RWPE2 (cell line): ENCODE results near the gene LIN54.

Experiments used
- ATAC-seq: fragments of 200-7000 bp; cut with Tn5 transposase; 3 replicates; pipeline ENCODE4 v1.9.1; 2021; ENCODE audit warnings: low read depth
- DNase-seq: peaks from one replicate; pipeline ENCODE4 v3.0.0-alpha.2; 2020; ENCODE audit warnings: low spot score
- H3K27ac ChIP-seq: fragments of 450-650 bp; 2 replicates; pipeline ENCODE4 v1.5.1; 2017; ENCODE audit warnings: mild to moderate bottlenecking; ENCODE audit not compliant: poor library complexity, severe bottlenecking
- H3K27me3 ChIP-seq: fragments of 250-450 bp; sonication (Bioruptor Pico); 2 replicates; pipeline ENCODE4 v1.5.1; 2021; ENCODE audit warnings: mild to moderate bottlenecking, moderate library complexity; ENCODE audit not compliant: insufficient read depth, poor library complexity, severe bottlenecking
- H3K36me3 ChIP-seq: fragments of 250-450 bp; sonication (Bioruptor Pico); 2 replicates; pipeline ENCODE4 v1.5.1; 2020; ENCODE audit warnings: low read depth, mild to moderate bottlenecking, moderate library complexity
- H3K4me1 ChIP-seq: fragments of 250-450 bp; sonication (Bioruptor Pico); 2 replicates; pipeline ENCODE4 v1.5.1; 2021; ENCODE audit warnings: mild to moderate bottlenecking, moderate library complexity; ENCODE audit not compliant: insufficient read depth, poor library complexity, severe bottlenecking
- H3K4me3 ChIP-seq: fragments of 250-450 bp; sonication (Bioruptor Pico); 2 replicates; pipeline ENCODE4 v1.5.1; 2021; ENCODE audit warnings: mild to moderate bottlenecking, moderate library complexity; ENCODE audit not compliant: severe bottlenecking
- H3K9me3 ChIP-seq: fragments of 250-450 bp; sonication (Bioruptor Pico); 2 replicates; pipeline ENCODE4 v1.5.1; 2021; ENCODE audit warnings: mild to moderate bottlenecking, moderate library complexity; ENCODE audit not compliant: severe bottlenecking
- CTCF ChIP-seq: fragments of 450-650 bp; IDR thresholded peaks from one replicate; pipeline ENCODE4 v1.5.1; 2017; ENCODE audit warnings: mild to moderate bottlenecking, moderate library complexity; ENCODE audit not compliant: poor library complexity, severe bottlenecking

Gene LIN54

DNA sequence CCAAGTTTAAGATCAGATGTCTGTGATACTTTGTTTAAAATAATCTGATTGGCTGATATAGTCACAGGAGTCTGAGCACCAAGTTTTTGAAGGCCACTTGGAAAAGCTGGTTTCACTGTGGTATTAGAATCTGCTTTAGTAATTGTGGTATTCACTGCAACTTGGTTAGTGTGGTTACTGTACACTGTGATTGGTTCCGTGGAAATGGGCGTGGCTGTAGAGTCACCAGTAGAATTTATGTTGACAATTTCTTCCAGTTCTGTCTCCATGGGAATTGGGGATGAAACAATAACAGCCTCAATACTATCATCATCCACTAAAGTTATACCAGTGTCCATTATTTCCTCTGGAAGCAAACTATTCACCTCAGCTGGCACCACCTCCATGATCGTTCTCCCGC, 26.2 kb downstream of the LIN54 start:
- Histone ChIP-seq H3K27me3 (no peaks in the 10 kb centered on the region), H3K36me3 (peaks cover 28% of the 10 kb centered on the region), H3K4me1 (no peaks in the 10 kb centered on the region), H3K9me3 (no peaks in the 10 kb centered on the region), H3K27ac (no peak overlapping the region), H3K4me3 (no peak overlapping the region)
- ATAC-seq (peak; percentile 25; the same call in 2 of the 3 replicates), DNase-seq (no peak)
- no peak for TF ChIP-seq CTCF

DNA sequence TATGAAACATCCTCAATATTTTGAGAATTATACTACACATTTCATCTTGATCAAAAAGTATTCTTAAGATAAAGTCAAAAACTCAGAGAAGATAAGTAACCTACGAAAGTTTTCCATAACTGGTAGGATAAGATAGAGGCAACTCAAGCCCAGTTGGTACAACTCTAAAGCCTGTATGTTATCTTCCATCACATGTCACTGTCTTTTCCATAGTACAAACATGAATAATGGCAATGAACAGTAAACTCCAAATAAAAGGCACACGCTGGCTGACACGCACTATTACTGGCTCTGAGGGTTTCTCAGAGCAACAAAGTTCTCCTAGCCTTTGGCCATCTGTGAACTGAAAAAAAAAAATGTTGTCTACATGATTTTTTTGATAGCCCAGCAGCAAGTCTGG, 27.2 kb downstream of the LIN54 start:
- no peak for TF ChIP-seq CTCF
- Histone ChIP-seq H3K4me1 (no peaks in the 10 kb centered on the region), H3K36me3 (peaks cover 36% of the 10 kb centered on the region), H3K27me3 (no peaks in the 10 kb centered on the region), H3K9me3 (no peaks in the 10 kb centered on the region), H3K4me3 (no peak overlapping the region), H3K27ac (no peak overlapping the region)
- no peak for ATAC-seq
- no peak for DNase-seq

DNA sequence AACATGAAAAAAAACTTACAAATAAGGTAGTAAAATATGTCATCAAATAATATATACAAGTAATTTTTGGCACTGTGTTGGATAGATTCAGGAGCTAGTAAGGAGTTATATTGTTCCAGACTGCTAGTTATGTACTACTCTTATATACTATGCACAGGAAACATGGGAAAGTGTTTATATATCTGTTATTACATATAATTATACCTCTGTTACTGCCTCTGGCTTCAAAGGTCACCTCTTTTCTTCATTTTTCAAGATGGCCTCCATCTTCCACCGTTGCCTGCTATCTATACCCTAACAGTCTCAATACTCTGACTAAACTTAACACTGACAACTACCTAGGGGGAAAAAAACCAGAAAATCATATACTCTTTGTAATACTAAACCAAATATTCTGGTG, 29.5 kb downstream of the LIN54 start:
- no peak for DNase-seq
- H3K4me1 ChIP-seq = no peaks in the 10 kb centered on the region
- H3K27ac ChIP-seq = no peak overlapping the region
- no peak overlapping the region for H3K4me3 ChIP-seq
- no peaks in the 10 kb centered on the region for H3K9me3 ChIP-seq
- no peak for ATAC-seq
- H3K36me3 ChIP-seq = peaks cover 34% of the 10 kb centered on the region
- no peaks in the 10 kb centered on the region for H3K27me3 ChIP-seq
- TF ChIP-seq CTCF = no peak

GRCh38 chr4:82975792-82976191, 34.8 kb downstream of the LIN54 start:
- no peak for DNase-seq
- TF ChIP-seq CTCF = no peak
- Histone ChIP-seq H3K36me3 (peaks cover 34% of the 10 kb centered on the region), H3K4me3 (no peak overlapping the region), H3K9me3 (no peaks in the 10 kb centered on the region), H3K27ac (no peak overlapping the region), H3K4me1 (no peaks in the 10 kb centered on the region), H3K27me3 (no peaks in the 10 kb centered on the region)
- no peak for ATAC-seq

DNA sequence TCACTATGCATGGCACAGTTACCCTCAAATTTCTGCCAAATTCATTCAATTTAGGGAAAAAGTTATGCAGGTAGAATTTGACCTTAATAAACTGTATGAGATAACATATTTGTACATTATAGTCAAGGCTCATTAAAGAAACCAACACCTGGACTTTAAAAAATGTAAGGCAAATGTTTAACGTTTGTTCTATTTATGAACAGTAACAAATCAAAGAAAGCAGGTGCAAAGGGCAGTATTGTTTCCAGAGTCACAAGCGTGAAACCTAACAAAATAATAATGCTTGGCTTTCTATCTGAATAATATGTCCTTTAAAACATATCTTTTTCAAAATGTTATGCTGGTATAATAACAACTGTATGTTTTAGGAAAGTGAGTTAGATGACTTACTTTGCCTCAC, 41.2 kb downstream of the LIN54 start:
- no peak overlapping the region for H3K27ac ChIP-seq
- TF ChIP-seq CTCF = no peak
- ATAC-seq (no peak), DNase-seq (no peak)
- no peaks in the 10 kb centered on the region for H3K27me3 ChIP-seq
- no peaks in the 10 kb centered on the region for H3K9me3 ChIP-seq
- H3K4me1 ChIP-seq = no peaks in the 10 kb centered on the region
- no peak overlapping the region for H3K4me3 ChIP-seq
- peaks cover 48% of the 10 kb centered on the region for H3K36me3 ChIP-seq
